Endothelial cell of umbilical vein (primary cell): ENCODE results near the gene SMIM14. TPM values are rescaled to one million over a fixed set of nuclear protein-coding genes. Genes with fewer than 3 reads are reported as not detected.

Source experiments
- BruUV-seq: library from RNA; stranded (reverse); fragments of 400-500 nt; replicated peaks from 2 replicates; lab custom pipeline; 2021; lab: Mats Ljungman, UMichigan
- CTCF ChIA-PET: fragments of 300-600, 350-600 bp; sonication (Branson Sonifier 250); formaldehyde crosslinking; loops from one replicate; lab custom pipeline; 2021; ENCODE audit warnings: antibody characterized with exemption, inconsistent platforms; lab: Charles Lee
- POLR2A ChIA-PET: fragments of 300-600, 350-600 bp; sonication (Branson Sonifier 250); formaldehyde crosslinking; loops from one replicate; lab custom pipeline; 2021; ENCODE audit warnings: antibody characterized with exemption, inconsistent platforms; lab: Charles Lee
- DNase-seq: peaks from one replicate; pipeline ENCODE4 v3.0.0-alpha.2; 2011; ENCODE audit warnings: low read depth, low spot score
- FAIRE-seq: peaks from 2 replicates; lab custom pipeline; 2011; peaks lifted over from hg19 to GRCh38; lab: Jason Lieb, UNC
- H2AFZ ChIP-seq: 2 replicates; pipeline ENCODE4 v1.6.0; 2012; ENCODE audit warnings: low read depth, low read length, control low read depth, inconsistent platforms
- H3K27ac ChIP-seq: 2 replicates; pipeline ENCODE4 v1.5.1; 2011; ENCODE audit warnings: low read depth, mild to moderate bottlenecking, control low read depth, low read length, moderate library complexity; ENCODE audit not compliant: insufficient read depth
- H3K27me3 ChIP-seq, 2 experiments: 2 replicates each; pipeline versions ENCODE4 v1.6.0 to v1.6.1; 2011; ENCODE audit warnings: low read length in 2 of 2, mixed read lengths in 1 of 2; ENCODE audit not compliant: control insufficient read depth in 2 of 2, insufficient read depth in 2 of 2
- H3K36me3 ChIP-seq, 2 experiments: 2 replicates in 1 of 2; 3 replicates in 1 of 2; pipeline ENCODE4 v1.5.1; 2011; ENCODE audit warnings: low read length in 2 of 2, mild to moderate bottlenecking in 1 of 2, moderate library complexity in 1 of 2; ENCODE audit not compliant: control insufficient read depth in 2 of 2, insufficient read depth in 2 of 2; ENCODE audit errors: extremely low read depth in 1 of 2
- H3K4me1 ChIP-seq: 3 replicates; pipeline ENCODE4 v1.5.1; 2011; ENCODE audit warnings: mild to moderate bottlenecking, low read length; ENCODE audit not compliant: control insufficient read depth, insufficient read depth; ENCODE audit errors: extremely low read depth
- H3K4me2 ChIP-seq: 2 replicates; pipeline ENCODE4 v1.6.1; 2011; ENCODE audit warnings: low read length, control low read depth, mixed read lengths; ENCODE audit not compliant: insufficient read depth
- H3K4me3 ChIP-seq, 3 experiments: fragments of 200-600 bp in 1 of 3; sonication (generic), shearing (Covaris generic) in 1 of 3; replicated peaks in 1 of 3; 2 replicates each; pipeline ENCODE4 v1.5.1; 2011 to 2016; ENCODE audit warnings: control low read depth in 3 of 3, low read length in 3 of 3, mild to moderate bottlenecking in 2 of 3, inconsistent platforms in 1 of 3, low read depth in 1 of 3, moderate library complexity in 1 of 3; ENCODE audit not compliant: insufficient read depth in 1 of 3
- H3K79me2 ChIP-seq: 2 replicates; pipeline ENCODE4 v1.6.0; 2012; ENCODE audit warnings: low read length, inconsistent platforms; ENCODE audit not compliant: control insufficient read depth, insufficient read depth
- H3K9ac ChIP-seq: replicated peaks from 2 replicates; pipeline ENCODE3; 2011; ENCODE audit warnings: low read length, control low read depth; ENCODE audit not compliant: insufficient read depth; ENCODE audit errors: extremely low read depth
- H3K9me1 ChIP-seq: replicated peaks from 3 replicates; pipeline ENCODE4 v1.6.0; 2011; ENCODE audit warnings: mild to moderate bottlenecking, low read length; ENCODE audit not compliant: control insufficient read depth, insufficient read depth; ENCODE audit errors: extremely low read depth
- H3K9me3 ChIP-seq: replicated peaks from 2 replicates; pipeline ENCODE4 v1.5.1; 2012; ENCODE audit warnings: low read length, inconsistent platforms; ENCODE audit not compliant: control insufficient read depth, insufficient read depth
- H4K20me1 ChIP-seq: replicated peaks from 2 replicates; pipeline ENCODE3; 2011; ENCODE audit warnings: mild to moderate bottlenecking, low read length; ENCODE audit not compliant: control insufficient read depth, insufficient read depth; ENCODE audit errors: extremely low read depth
- CTCF ChIP-seq, 2 donors: IDR thresholded peaks; 1 replicate in 1 of 2; 2 replicates in 1 of 2; pipeline ENCODE4 v1.5.1; 2011; ENCODE audit warnings: low read length in 2 of 2, mild to moderate bottlenecking in 2 of 2, moderate library complexity in 2 of 2, control low read depth in 1 of 2, inconsistent platforms in 1 of 2, low read depth in 1 of 2; ENCODE audit not compliant: insufficient read depth in 1 of 2; ENCODE audit errors: extremely low read depth in 1 of 2
- EZH2 ChIP-seq: IDR thresholded peaks from 2 replicates; pipeline ENCODE4 v1.6.1; 2012; ENCODE audit warnings: borderline replicate concordance, low read depth, mild to moderate bottlenecking, moderate library complexity, low read length, inconsistent platforms; ENCODE audit not compliant: severe bottlenecking
- FOS ChIP-seq: IDR thresholded peaks from 2 replicates; pipeline ENCODE4 v1.6.1; 2011; ENCODE audit warnings: mild to moderate bottlenecking, low read length, moderate library complexity, borderline replicate concordance; ENCODE audit not compliant: insufficient read depth
- GATA2 ChIP-seq: IDR thresholded peaks from 2 replicates; pipeline ENCODE4 v1.7.0; 2011; ENCODE audit warnings: low read depth, mild to moderate bottlenecking, moderate library complexity, mixed read lengths, low read length; ENCODE audit not compliant: insufficient read length, insufficient read depth
- JUN ChIP-seq: IDR thresholded peaks from 2 replicates; pipeline ENCODE4 v1.6.1; 2011; ENCODE audit warnings: borderline replicate concordance, low read depth; ENCODE audit not compliant: insufficient read length, insufficient read depth
- MAX ChIP-seq: IDR thresholded peaks from 2 replicates; pipeline ENCODE4 v1.6.1; 2011; ENCODE audit not compliant: insufficient read depth, insufficient read length
- MYC ChIP-seq: IDR thresholded peaks from one replicate; pipeline ENCODE4 v1.6.1; 2011; ENCODE audit warnings: mild to moderate bottlenecking, low read depth, low read length
- POLR2A ChIP-seq: IDR thresholded peaks from 2 replicates; pipeline ENCODE4 v1.6.1; 2012; ENCODE audit warnings: low read depth, mild to moderate bottlenecking, control low read depth, low read length
- POLR2AphosphoS5 ChIP-seq: IDR thresholded peaks from 2 replicates; pipeline ENCODE4 v1.6.1; 2012; ENCODE audit warnings: low read depth, mild to moderate bottlenecking, control low read depth, low read length, moderate library complexity; ENCODE audit not compliant: insufficient read depth
- dilution Hi-C: fragments of 300-500 bp; cut with MboI; formaldehyde crosslinking; loops from one replicate; pipeline ENCODE4 v1.15.0; 2019; ENCODE audit warnings: low sequenced_read_pairs; ENCODE audit not compliant: extremely low pct_ligation_motif_present
- intact Hi-C: fragments of 100-400 bp; cut with micrococcal nuclease; formaldehyde crosslinking; loops from one replicate; pipeline ENCODE4 v1.10.0; 2022
- polyA plus RNA-seq, 4 experiments: library from polyadenylated mRNA; depleted of rRNA in 3 of 4; stranded (reverse) in 3 of 4; unstranded in 1 of 4; fragments of >200 nt; gene quantifications; 2 replicates each; pipeline versions ENCODE4 v1.2.1 to v1.2.3, GENCODE V29; 2011 to 2012; ENCODE audit warnings: missing spikeins in 1 of 4
- total RNA-seq: library from RNA; stranded (reverse); gene quantifications from 2 replicates; pipeline ENCODE4 v1.2.3, GENCODE V29; 2021

The SMIM14 gene
- total and polyA plus RNA-seq, 2 donors (not counting 3 experiments of a cell fraction or from before 2014, with no cell fraction given) = 12.3 to 15.4 TPM

GRCh38 chr4:39648827-39649558 is 10.3 kb upstream of the SMIM14 start:
- dilution Hi-C loops = no loop called here

More at GRCh38 chr4:39648827-39649558, 10.3 kb upstream of the SMIM14 start:
- Histone ChIP-seq H3K9me1 (no peaks in the 10 kb centered on the region), H3K4me2 (no peak overlapping the region), H3K27ac (no peak overlapping the region), H3K4me1 (no peaks in the 10 kb centered on the region), H3K4me3 (no peak overlapping the region), H2AFZ (no peak overlapping the region), H4K20me1 (no peaks in the 10 kb centered on the region), H3K9me3 (no peaks in the 10 kb centered on the region), H3K9ac (no peak overlapping the region), H3K36me3 (no peaks in the 10 kb centered on the region), H3K27me3 (no peaks in the 10 kb centered on the region), H3K79me2 (no peaks in the 10 kb centered on the region)
- FAIRE-seq (no peak), DNase-seq (no peak)
- intact Hi-C loops = no loop called here
- CTCF ChIA-PET = interaction anchor here (1.0 to 1.3 kb wide), 2 partner anchors 11 to 126 kb away, joined by 3 read pairs; partner anchors contain the start of gene SMIM14
- POLR2A ChIA-PET = no interaction called here
- no TSS peak for BruUV-seq
- no peak for TF ChIP-seq CTCF (IDR thresholded peaks at IDR 0.05; ENCODE audit: extremely low read depth in 1 of 2, insufficient read depth in 1 of 2, low read depth in 1 of 2, low read length in 2 of 2)
- TF ChIP-seq JUN = no peak
- TF ChIP-seq EZH2 = no peak
- TF ChIP-seq POLR2AphosphoS5 = no peak
- TF ChIP-seq POLR2A = no peak
- TF ChIP-seq FOS = no peak
- TF ChIP-seq MYC = no peak
- TF ChIP-seq MAX = no peak
- no peak for TF ChIP-seq GATA2
